B cell (primary cell): ENCODE measurements around the gene RIC8A. TPM values are rescaled to one million over a fixed set of nuclear protein-coding genes. Genes with fewer than 3 reads are reported as not detected.

Experiments
- ATAC-seq: fragments of 200-7000 bp; cut with Tn5 transposase; one replicate; pipeline ENCODE4 v1.10.0; 2021; ENCODE audit warnings: low read depth, mild to moderate bottlenecking, moderate number of reproducible peaks, moderate library complexity
- CTCF ChIA-PET: fragments of 350-600 bp; sonication (Branson Sonifier 250); formaldehyde crosslinking; loops from one replicate; lab custom pipeline; 2021; ENCODE audit warnings: antibody characterized with exemption, inconsistent platforms; lab: Charles Lee
- POLR2A ChIA-PET: fragments of 350-600 bp; sonication (Branson Sonifier 250); formaldehyde crosslinking; loops from one replicate; lab custom pipeline; 2021; ENCODE audit warnings: antibody characterized with exemption; lab: Charles Lee
- DNase-seq: peaks from one replicate; pipeline ENCODE4 v3.0.0; 2013
- H2AFZ ChIP-seq: 2 replicates; pipeline ENCODE4 v1.6.1; 2012; ENCODE audit warnings: mild to moderate bottlenecking, low read depth, low read length; ENCODE audit not compliant: insufficient read depth, poor library complexity, severe bottlenecking
- H3K27ac ChIP-seq, 2 donors: 1 replicate in 1 of 2; 2 replicates in 1 of 2; pipeline ENCODE4 v1.5.1; 2012 to 2013; ENCODE audit warnings: low read length in 2 of 2, mild to moderate bottlenecking in 2 of 2, moderate library complexity in 1 of 2
- H3K27me3 ChIP-seq, 4 experiments: fragments of 200-600 bp in 1 of 4; sonication (generic) in 1 of 4; replicated peaks in 1 of 4; 1 replicate in 2 of 4; 2 replicates in 2 of 4; pipeline versions ENCODE4 v1.6.1 to v1.7.0; 2013 to 2016; ENCODE audit warnings: low read length in 3 of 4, mild to moderate bottlenecking in 2 of 4, mixed read lengths in 1 of 4, moderate library complexity in 1 of 4; ENCODE audit not compliant: insufficient read depth in 4 of 4, control insufficient read depth in 3 of 4; ENCODE audit errors: control extremely low read depth in 1 of 4
- H3K36me3 ChIP-seq, 2 experiments: replicated peaks in 1 of 2; 1 replicate in 1 of 2; 2 replicates in 1 of 2; pipeline versions ENCODE4 v1.6.1 to v1.7.1; 2013; ENCODE audit warnings: low read length in 1 of 2; ENCODE audit not compliant: insufficient read depth in 2 of 2, control insufficient read depth in 1 of 2; ENCODE audit errors: control extremely low read depth in 1 of 2, extremely low read depth in 1 of 2
- H3K4me1 ChIP-seq, 2 donors: fragments of 200-600 bp in 1 of 2; sonication (generic) in 1 of 2; 1 replicate in 1 of 2; 2 replicates in 1 of 2; pipeline versions ENCODE4 v1.5.1 to v1.6.1; 2013 to 2017; ENCODE audit warnings: low read length in 2 of 2; ENCODE audit not compliant: control insufficient read depth in 2 of 2, insufficient read depth in 2 of 2
- H3K4me2 ChIP-seq: replicated peaks from 2 replicates; pipeline ENCODE3; 2012; ENCODE audit warnings: mild to moderate bottlenecking, low read depth, low read length; ENCODE audit not compliant: poor library complexity, severe bottlenecking
- H3K4me3 ChIP-seq, 5 experiments: fragments of 200-600 bp in 1 of 5; sonication (generic) in 1 of 5; 1 replicate in 3 of 5; 2 replicates in 2 of 5; pipeline versions ENCODE4 v1.5.1 to v1.7.0; 2011 to 2016; ENCODE audit warnings: low read length in 4 of 5, mild to moderate bottlenecking in 4 of 5, low read depth in 2 of 5, control low read depth in 1 of 5, moderate library complexity in 1 of 5; ENCODE audit not compliant: insufficient read depth in 1 of 5; ENCODE audit errors: control extremely low read depth in 1 of 5, extremely low read depth in 1 of 5
- H3K79me2 ChIP-seq: fragments of 200-600 bp; sonication (generic); one replicate; pipeline ENCODE4 v1.6.0; 2016; ENCODE audit warnings: low read length; ENCODE audit not compliant: control insufficient read depth, insufficient read depth
- H3K9ac ChIP-seq: fragments of 200-600 bp; sonication (generic); 2 replicates; pipeline ENCODE4 v1.6.1; 2017; ENCODE audit warnings: mild to moderate bottlenecking, low read length, moderate library complexity
- H3K9me3 ChIP-seq, 3 donors: one replicate each; pipeline versions ENCODE4 v1.6.1 to v1.7.1; 2013; ENCODE audit warnings: low read length in 2 of 3; ENCODE audit not compliant: control insufficient read depth in 2 of 3, insufficient read depth in 1 of 3; ENCODE audit errors: control extremely low read depth in 1 of 3
- H4K20me1 ChIP-seq: 2 replicates; pipeline ENCODE4 v1.6.0; 2012; ENCODE audit warnings: mild to moderate bottlenecking, low read length; ENCODE audit not compliant: insufficient read depth, control insufficient read depth, poor library complexity, severe bottlenecking
- H3K27ac Mint-ChIP-seq: one replicate; pipeline ENCODE4 v1.8.0; 2021; ENCODE audit warnings: mixed read lengths
- H3K27me3 Mint-ChIP-seq: one replicate; pipeline ENCODE4 v1.8.0; 2021; ENCODE audit warnings: mixed read lengths
- H3K4me1 Mint-ChIP-seq: one replicate; pipeline ENCODE4 v1.8.0; 2021; ENCODE audit warnings: mixed read lengths
- H3K4me3 Mint-ChIP-seq: one replicate; pipeline ENCODE4 v1.8.0; 2021; ENCODE audit warnings: mixed read lengths
- H3K9me3 Mint-ChIP-seq: one replicate; pipeline ENCODE4 v1.8.0; 2022; ENCODE audit warnings: mixed read lengths; ENCODE audit not compliant: insufficient read depth
- CTCF ChIP-seq: fragments of 200-600 bp; IDR thresholded peaks from one replicate; pipeline ENCODE4 v1.8.0; 2022; ENCODE audit warnings: antibody characterized with exemption, mild to moderate bottlenecking
- EZH2 ChIP-seq: IDR thresholded peaks from 2 replicates; pipeline ENCODE4 v1.6.1; 2012; ENCODE audit warnings: borderline replicate concordance, low read depth, mild to moderate bottlenecking, moderate library complexity, low read length; ENCODE audit not compliant: insufficient read depth, poor library complexity, severe bottlenecking
- WGBS: methylation state at CpG from one replicate; pipeline ENCODE4 v1.1.5; 2013; ENCODE audit warnings: missing lambda C conversion rate; ENCODE audit not compliant: insufficient coverage; 5-methylcytosine and 5-hydroxymethylcytosine counted together
- intact Hi-C: fragments of 100-400 bp; cut with micrococcal nuclease; formaldehyde crosslinking; loops from one replicate; pipeline ENCODE4 v1.10.0; 2022
- polyA plus RNA-seq: library from polyadenylated mRNA; depleted of rRNA; stranded (reverse); fragments of >200 nt; gene quantifications from 2 replicates; pipeline ENCODE4 v1.2.3, GENCODE V29; 2012
- total RNA-seq, 2 donors: library from RNA; stranded (reverse); fragments of 120-200 nt in 1 of 2; gene quantifications; 1 replicate in 1 of 2; 2 replicates in 1 of 2; pipeline versions ENCODE4 v1.2.3 to v1.2.4, GENCODE V29; 2013 to 2022

The RIC8A gene
- total and polyA plus RNA-seq, 2 donors (not counting 1 experiment from before 2014, with no cell fraction given): 100 to 102 TPM

GRCh38 chr11:235997-236773 lies 28.7 kb downstream of the RIC8A start, which contains the start of gene SIRT3:
TSS of gene SIRT3 (minus strand) at chr11:236342. CDS start at chr11:236328, 14 bp downstream.
- CTCF ChIA-PET: interaction anchor here (1.6 to 3.8 kb wide), 2 partner anchors 15 to 27 kb away, joined by 4 to 29 read pairs; no protein-coding TSS in a partner anchor

More at GRCh38 chr11:235997-236773, 28.7 kb downstream of the RIC8A start, which contains the start of gene SIRT3:
- Histone ChIP-seq H3K27me3 (no peaks in the 10 kb centered on the region), H3K4me1 (peaks cover 18 to 22% of the 10 kb centered on the region in 2 donors), H3K9me3 (no peaks in the 10 kb centered on the region), H3K9ac (peak within 1 kb of the TSS; percentile 95), H3K36me3 (peaks cover 4 to 22% of the 10 kb centered on the region in 2 experiments), H4K20me1 (peaks cover 23% of the 10 kb centered on the region), H3K27ac (peak within 1 kb of the TSS; percentile 94 to 99), H2AFZ (peak within 1 kb of the TSS; percentile 92), H3K4me2 (peak within 1 kb of the TSS; percentile 89), H3K4me3 (peak within 1 kb of the TSS; percentile 89 to 98 (median 95)), H3K79me2 (peaks cover 48% of the 10 kb centered on the region)
- DNase-seq (peak; percentile 91), ATAC-seq (peak; percentile 86)
- H3K9me3 Mint-ChIP-seq: no peaks in the 10 kb centered on the region
- POLR2A ChIA-PET: interaction anchor here (1.2 to 3.4 kb wide), 4 partner anchors 21 to 118 kb away, joined by 3 to 25 read pairs (median 8); partner anchors contain the start of genes BET1L and RIC8A
- TF ChIP-seq EZH2 (no peak), CTCF (no peak)
- intact Hi-C loops: loop anchor here (1.0 to 5.0 kb wide), 5 partner anchors 29 to 270 kb away; partner anchors contain the start of genes BET1L, PGGHG, PTDSS2 and RIC8A
- H3K27me3 Mint-ChIP-seq: no peaks in the 10 kb centered on the region
- H3K4me1 Mint-ChIP-seq: peaks cover 35% of the 10 kb centered on the region
- H3K4me3 Mint-ChIP-seq: peak within 1 kb of the TSS; percentile 99
- WGBS: 2% methylated on average over 49 of the region's 70 CpGs
- peak within 1 kb of the TSS; percentile 100 for H3K27ac Mint-ChIP-seq
